ENCODE measurements around the gene ZNF343. TPM values are rescaled to one million over a fixed set of nuclear protein-coding genes. Genes with fewer than 3 reads are reported as not detected.

The ZNF343 gene
- total and polyA plus RNA-seq, 5 donors from 2014 or later: 2.5 to 4.8 (median 3.7) TPM

DNA sequence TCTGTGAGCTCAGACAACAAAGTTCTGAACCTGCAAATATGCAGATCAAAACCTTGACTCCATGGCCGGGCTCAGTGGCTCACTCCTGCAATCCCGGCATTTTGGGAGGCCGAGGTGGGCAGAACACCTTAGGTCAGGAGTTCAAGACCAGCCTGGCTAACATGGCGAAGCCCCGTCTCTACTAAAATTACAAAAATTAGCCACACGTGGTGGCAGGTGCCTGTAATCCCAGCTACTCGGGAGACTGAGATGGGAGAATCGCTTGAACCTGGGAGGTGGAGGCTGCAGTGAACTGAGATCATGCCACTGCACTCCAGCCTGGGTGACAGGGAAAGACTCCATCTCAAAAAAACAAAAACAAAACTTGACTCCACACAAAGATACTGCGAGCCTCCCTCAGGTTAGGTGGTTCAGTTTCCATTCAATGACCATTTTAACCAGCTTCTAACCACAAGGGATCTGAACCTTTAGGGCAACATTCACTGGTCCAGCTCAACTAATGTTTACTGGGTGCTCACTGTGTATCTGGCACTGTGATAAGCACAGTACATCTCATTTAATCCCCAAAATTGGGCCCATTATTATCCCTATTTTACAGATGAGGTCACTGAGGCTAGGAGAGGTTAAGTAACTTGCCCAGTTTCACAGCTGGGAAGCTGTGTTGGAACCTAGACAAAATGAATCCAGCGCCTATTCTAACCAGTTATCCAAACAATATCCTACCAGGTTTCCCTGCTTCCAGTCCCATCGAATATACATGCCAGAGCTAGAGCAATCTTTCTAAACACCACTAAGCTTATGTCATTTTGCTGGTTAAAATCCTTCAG lies 39.9 kb downstream of the ZNF343 start:
- H3K27me3 ChIP-seq (ENCODE audit: control insufficient read depth, insufficient read depth, low read length): no peaks in the 10 kb centered on the region

DNA sequence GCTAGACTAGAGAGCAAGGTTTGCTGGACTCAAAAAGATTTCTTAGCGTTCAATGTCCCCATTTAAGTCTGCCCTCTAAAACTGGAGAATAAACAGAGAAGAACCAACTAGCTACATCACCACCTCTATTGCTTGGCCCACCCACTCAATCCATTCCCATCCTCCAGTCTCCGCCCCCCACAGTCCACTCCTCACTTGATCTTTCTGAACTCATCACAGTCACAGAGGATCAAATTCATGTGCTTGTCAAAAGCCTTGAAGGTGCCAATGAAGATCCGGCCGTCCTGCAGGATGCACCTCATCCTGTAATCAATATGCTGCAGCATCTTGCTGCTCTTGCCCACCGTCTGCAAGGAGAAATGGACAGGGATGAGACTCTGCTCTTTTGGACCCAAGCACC lies 41.3 kb downstream of the ZNF343 start:
- Histone ChIP-seq H3K9me3 (ENCODE audit: control insufficient read depth in 2 of 2, low read length in 2 of 2) (no peaks in the 10 kb centered on the region), H3K27ac (ENCODE audit: insufficient read depth, low read length, poor library complexity, severe bottlenecking) (no peak overlapping the region), H3K36me3 (ENCODE audit: control insufficient read depth, insufficient read depth, low read length) (peaks cover 54% of the 10 kb centered on the region), H3K4me3 (ENCODE audit: low read depth, low read length) (no peak overlapping the region), H3K4me1 (ENCODE audit: control insufficient read depth, insufficient read depth, low read length, poor library complexity, severe bottlenecking) (peaks cover 25% of the 10 kb centered on the region), H3K27me3 (ENCODE audit: control insufficient read depth, insufficient read depth, low read length) (no peaks in the 10 kb centered on the region)
- peak overlapping the region in 1 of 3 donors; percentile 12 for H3K27ac Mint-ChIP-seq
- H3K4me3 Mint-ChIP-seq: peak overlapping the region in 2 of 4 donors; percentile 72 to 98
- H3K4me1 Mint-ChIP-seq: peaks cover 4 to 42% (median 36%) of the 10 kb centered on the region in 4 donors
- H3K36me3 Mint-ChIP-seq: peaks cover 49% of the 10 kb centered on the region
- H3K27me3 Mint-ChIP-seq: no peaks in the 10 kb centered on the region
- DNase-seq: no peak
- ATAC-seq (ENCODE audit: low read depth in 2 of 2): no peak
- no peaks in the 10 kb centered on the region for H3K9me3 Mint-ChIP-seq

More for the DNA sequence above, 39.9 kb downstream of the ZNF343 start:
- ATAC-seq (ENCODE audit: low read depth in 2 of 2): no peak
- Histone ChIP-seq H3K36me3 (ENCODE audit: control insufficient read depth, insufficient read depth, low read length) (peaks cover 40% of the 10 kb centered on the region), H3K9me3 (ENCODE audit: control insufficient read depth in 2 of 2, low read length in 2 of 2) (no peaks in the 10 kb centered on the region), H3K4me3 (ENCODE audit: low read depth, low read length) (peak overlapping the region; percentile 63), H3K4me1 (ENCODE audit: control insufficient read depth, insufficient read depth, low read length, poor library complexity, severe bottlenecking) (peaks cover 25% of the 10 kb centered on the region), H3K27ac (ENCODE audit: insufficient read depth, low read length, poor library complexity, severe bottlenecking) (peak overlapping the region; percentile 93)
- no peaks in the 10 kb centered on the region for H3K27me3 Mint-ChIP-seq
- DNase-seq: no peak
- H3K27ac Mint-ChIP-seq: peak overlapping the region in 1 of 3 donors; percentile 95
- H3K36me3 Mint-ChIP-seq: peaks cover 37% of the 10 kb centered on the region
- H3K9me3 Mint-ChIP-seq: no peaks in the 10 kb centered on the region
- H3K4me3 Mint-ChIP-seq: peak overlapping the region; percentile 66 to 98 (median 72)
- peaks cover 4 to 42% (median 36%) of the 10 kb centered on the region in 4 donors for H3K4me1 Mint-ChIP-seq

DNA sequence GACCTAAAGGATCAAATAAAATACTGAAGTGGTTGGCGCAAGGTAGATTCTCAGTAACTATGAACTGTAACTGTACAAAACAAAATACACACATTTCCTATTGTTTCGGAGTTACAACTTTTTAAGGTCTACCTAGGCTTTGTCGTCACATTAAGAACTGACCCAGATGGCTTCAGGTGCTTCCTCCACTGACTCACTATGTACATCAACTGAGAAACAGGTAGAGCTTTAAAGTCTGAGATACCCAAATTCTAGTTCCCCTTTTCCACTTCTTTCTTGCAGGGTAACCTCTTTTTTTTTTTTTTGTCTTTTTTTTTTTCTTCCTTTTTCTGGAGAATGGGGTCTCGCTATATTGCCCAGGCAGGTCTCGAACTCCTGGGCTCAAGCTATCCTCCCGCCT lies 43.6 kb downstream of the ZNF343 start:
- Mint-ChIP-seq H3K4me1 (peaks cover 4 to 31% (median 28%) of the 10 kb centered on the region in 4 donors), H3K9me3 (no peaks in the 10 kb centered on the region), H3K27me3 (no peaks in the 10 kb centered on the region), H3K4me3 (no peak overlapping the region), H3K36me3 (peaks cover 70% of the 10 kb centered on the region), H3K27ac (no peak overlapping the region)
- Histone ChIP-seq H3K27me3 (ENCODE audit: control insufficient read depth, insufficient read depth, low read length) (no peaks in the 10 kb centered on the region), H3K4me1 (ENCODE audit: control insufficient read depth, insufficient read depth, low read length, poor library complexity, severe bottlenecking) (peaks cover 19% of the 10 kb centered on the region), H3K9me3 (ENCODE audit: control insufficient read depth in 2 of 2, low read length in 2 of 2) (no peaks in the 10 kb centered on the region), H3K4me3 (ENCODE audit: low read depth, low read length) (no peak overlapping the region), H3K36me3 (ENCODE audit: control insufficient read depth, insufficient read depth, low read length) (peaks cover 77% of the 10 kb centered on the region), H3K27ac (ENCODE audit: insufficient read depth, low read length, poor library complexity, severe bottlenecking) (no peak overlapping the region)
- DNase-seq (no peak), ATAC-seq (ENCODE audit: low read depth in 2 of 2) (no peak)

DNA sequence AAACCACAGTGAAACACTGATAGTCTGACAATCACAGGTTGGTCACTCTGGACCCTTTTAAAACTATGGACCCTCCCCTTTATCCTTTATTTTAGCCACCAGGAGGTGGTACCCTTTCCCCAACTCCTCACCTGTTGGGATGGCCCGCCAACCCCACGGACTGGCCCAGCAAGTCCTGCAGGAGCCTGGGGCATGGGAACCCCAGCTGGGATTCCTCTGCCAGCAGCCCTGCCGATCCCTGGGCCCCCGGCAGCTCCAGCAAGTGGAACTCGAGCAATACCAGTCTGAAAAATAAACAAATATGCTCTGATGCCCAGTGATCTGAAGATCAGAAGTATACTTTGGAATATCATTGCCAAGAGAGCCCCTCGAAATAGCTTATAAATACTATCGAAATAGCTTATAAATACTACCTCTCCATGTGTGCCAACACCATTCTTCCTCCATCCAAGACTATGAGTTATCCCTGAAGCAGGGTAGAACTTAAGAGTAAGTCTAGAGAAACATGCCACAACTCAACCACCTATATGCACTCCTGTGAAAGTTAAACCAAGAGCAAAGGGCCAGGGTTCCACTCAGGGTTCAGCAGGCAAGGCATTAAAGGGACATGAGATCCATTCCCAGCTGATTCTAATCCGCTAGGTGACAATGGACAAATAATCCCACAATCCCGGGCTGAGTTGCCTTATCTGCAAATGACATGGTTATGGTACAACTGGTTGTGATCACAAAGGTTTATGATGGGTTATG lies 44.9 kb downstream of the ZNF343 start:
- ATAC-seq (ENCODE audit: low read depth in 2 of 2) (no peak), DNase-seq (no peak)
- no peaks in the 10 kb centered on the region for H3K9me3 ChIP-seq (ENCODE audit: control insufficient read depth in 2 of 2, low read length in 2 of 2)
- no peak overlapping the region for H3K4me3 ChIP-seq (ENCODE audit: low read depth, low read length)
- H3K27me3 ChIP-seq (ENCODE audit: control insufficient read depth, insufficient read depth, low read length): no peaks in the 10 kb centered on the region
- Mint-ChIP-seq H3K27me3 (no peaks in the 10 kb centered on the region), H3K9me3 (no peaks in the 10 kb centered on the region), H3K4me1 (peaks cover 0 to 24% (median 18%) of the 10 kb centered on the region in 4 donors), H3K4me3 (no peak overlapping the region), H3K27ac (peak overlapping the region in 1 of 3 donors; percentile 27), H3K36me3 (peaks cover 73% of the 10 kb centered on the region)
- H3K4me1 ChIP-seq (ENCODE audit: control insufficient read depth, insufficient read depth, low read length, poor library complexity, severe bottlenecking): peaks cover 7% of the 10 kb centered on the region
- H3K36me3 ChIP-seq (ENCODE audit: control insufficient read depth, insufficient read depth, low read length): peaks cover 90% of the 10 kb centered on the region
- no peak overlapping the region for H3K27ac ChIP-seq (ENCODE audit: insufficient read depth, low read length, poor library complexity, severe bottlenecking)

DNA sequence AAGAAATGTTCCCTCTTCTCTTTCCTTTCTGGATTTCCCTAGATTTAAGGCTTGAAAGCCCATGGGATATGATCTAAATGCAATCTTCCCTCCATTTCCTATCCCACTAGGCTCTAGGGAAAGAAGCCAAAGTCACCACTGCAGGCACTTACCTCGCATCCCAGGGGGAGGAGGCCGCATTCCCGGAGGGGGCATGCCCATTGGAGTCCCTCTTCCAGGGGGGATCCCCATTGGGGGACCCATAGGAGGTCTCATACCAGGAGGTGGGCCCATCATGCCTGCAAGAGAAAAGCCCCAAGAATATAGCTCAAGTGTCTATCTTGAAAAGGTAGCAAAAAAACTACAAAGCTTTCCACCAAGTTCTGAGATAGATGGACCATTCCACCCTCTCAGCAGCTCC lies 46.2 kb downstream of the ZNF343 start:
- peaks cover 69% of the 10 kb centered on the region for H3K36me3 Mint-ChIP-seq
- no peaks in the 10 kb centered on the region for H3K9me3 Mint-ChIP-seq
- H3K9me3 ChIP-seq (ENCODE audit: control insufficient read depth in 2 of 2, low read length in 2 of 2): no peaks in the 10 kb centered on the region
- H3K4me3 Mint-ChIP-seq: no peak overlapping the region
- H3K36me3 ChIP-seq (ENCODE audit: control insufficient read depth, insufficient read depth, low read length): peaks cover 93% of the 10 kb centered on the region
- no peak for ATAC-seq (ENCODE audit: low read depth in 2 of 2)
- no peak overlapping the region for H3K27ac ChIP-seq (ENCODE audit: insufficient read depth, low read length, poor library complexity, severe bottlenecking)
- no peak overlapping the region for H3K4me3 ChIP-seq (ENCODE audit: low read depth, low read length)
- H3K4me1 ChIP-seq (ENCODE audit: control insufficient read depth, insufficient read depth, low read length, poor library complexity, severe bottlenecking): no peaks in the 10 kb centered on the region
- H3K27ac Mint-ChIP-seq: peak overlapping the region in 1 of 3 donors; percentile 20
- H3K4me1 Mint-ChIP-seq: peaks cover 0 to 15% (median 5%) of the 10 kb centered on the region in 4 donors
- H3K27me3 ChIP-seq (ENCODE audit: control insufficient read depth, insufficient read depth, low read length): no peaks in the 10 kb centered on the region
- no peak for DNase-seq
- H3K27me3 Mint-ChIP-seq: no peaks in the 10 kb centered on the region

DNA sequence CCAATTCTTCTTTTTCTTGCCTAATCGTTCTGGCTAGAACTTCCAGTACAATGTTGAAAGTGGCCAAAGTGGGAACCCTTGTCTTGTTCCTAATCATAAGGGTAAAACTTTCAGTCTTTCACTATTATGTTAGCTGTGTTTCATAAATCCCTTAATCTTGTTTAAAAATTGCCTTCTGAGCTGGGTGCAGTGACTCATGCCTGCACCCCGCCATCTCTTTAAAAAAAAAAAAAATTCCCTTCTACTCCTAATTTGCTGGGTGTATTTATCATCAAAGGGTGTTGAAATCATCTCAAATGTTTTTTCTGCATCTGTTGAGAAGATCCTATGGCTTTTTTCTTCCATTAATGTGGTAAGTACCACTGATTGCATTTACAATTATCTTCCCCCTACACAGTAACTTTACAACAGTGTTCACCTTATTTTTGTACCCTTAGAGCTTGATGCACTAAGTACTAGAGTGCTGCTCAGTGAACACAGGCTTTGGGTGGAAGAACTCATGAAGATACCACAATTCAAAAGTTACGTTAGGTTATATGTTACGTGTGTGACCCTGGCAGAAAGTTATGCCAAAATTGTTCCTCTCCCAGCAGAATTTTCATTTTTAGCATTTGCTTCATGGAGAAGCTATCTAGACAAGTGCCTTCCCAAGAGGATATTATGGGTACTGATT lies 47.8 kb downstream of the ZNF343 start:
- H3K4me1 Mint-ChIP-seq: peaks cover 0 to 9% (median 0%) of the 10 kb centered on the region in 4 donors
- no peaks in the 10 kb centered on the region for H3K27me3 ChIP-seq (ENCODE audit: control insufficient read depth, insufficient read depth, low read length)
- no peak overlapping the region for H3K4me3 ChIP-seq (ENCODE audit: low read depth, low read length)
- DNase-seq: no peak
- H3K27me3 Mint-ChIP-seq: no peaks in the 10 kb centered on the region
- H3K4me3 Mint-ChIP-seq: no peak overlapping the region
- H3K36me3 ChIP-seq (ENCODE audit: control insufficient read depth, insufficient read depth, low read length): peaks cover 77% of the 10 kb centered on the region
- H3K9me3 Mint-ChIP-seq: no peaks in the 10 kb centered on the region
- no peaks in the 10 kb centered on the region for H3K9me3 ChIP-seq (ENCODE audit: control insufficient read depth in 2 of 2, low read length in 2 of 2)
- ATAC-seq (ENCODE audit: low read depth in 2 of 2): no peak
- no peak overlapping the region for H3K27ac ChIP-seq (ENCODE audit: insufficient read depth, low read length, poor library complexity, severe bottlenecking)
- H3K36me3 Mint-ChIP-seq: peaks cover 58% of the 10 kb centered on the region
- H3K4me1 ChIP-seq (ENCODE audit: control insufficient read depth, insufficient read depth, low read length, poor library complexity, severe bottlenecking): no peaks in the 10 kb centered on the region
- no peak overlapping the region for H3K27ac Mint-ChIP-seq

DNA sequence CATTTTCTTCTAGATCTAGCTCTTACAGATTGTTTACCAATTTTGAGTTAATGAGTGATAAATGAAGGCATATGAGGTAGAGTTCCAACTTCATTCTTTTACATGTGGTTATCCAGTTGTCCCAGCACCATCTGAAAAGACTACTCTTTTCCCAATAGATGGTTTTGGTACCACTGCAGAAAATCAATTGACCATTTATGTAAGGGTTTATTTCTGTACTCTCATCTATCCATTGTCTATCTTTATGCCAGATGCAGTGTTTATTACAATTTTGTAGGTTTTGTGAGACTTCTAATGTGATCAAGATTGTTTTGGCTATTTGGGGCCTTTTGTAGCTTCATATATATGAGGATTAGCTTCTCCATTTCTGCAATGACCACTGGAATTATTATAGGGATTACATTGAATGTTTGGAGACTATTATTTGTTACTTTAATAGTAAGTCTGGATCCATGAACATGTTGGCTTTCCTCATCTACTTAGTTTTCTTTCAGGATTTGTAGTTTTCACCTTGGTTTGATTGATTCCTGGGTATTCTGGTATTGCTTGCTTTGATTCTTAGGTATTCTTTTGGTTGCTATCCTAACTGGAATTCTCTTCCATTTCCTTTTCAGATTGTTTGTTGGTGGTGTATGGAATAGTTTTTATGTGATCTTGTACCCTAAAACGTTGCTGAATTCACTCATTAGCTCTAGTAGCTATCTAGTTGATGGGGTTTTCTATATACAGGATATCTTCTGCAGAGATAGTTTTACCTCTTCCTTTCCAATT lies 48.5 kb downstream of the ZNF343 start:
- H3K27ac Mint-ChIP-seq: no peak overlapping the region

More for the DNA sequence above, 48.5 kb downstream of the ZNF343 start:
- no peaks in the 10 kb centered on the region for H3K4me1 ChIP-seq (ENCODE audit: control insufficient read depth, insufficient read depth, low read length, poor library complexity, severe bottlenecking)
- no peaks in the 10 kb centered on the region for H3K27me3 ChIP-seq (ENCODE audit: control insufficient read depth, insufficient read depth, low read length)
- no peak overlapping the region for H3K4me3 ChIP-seq (ENCODE audit: low read depth, low read length)
- peaks cover 51% of the 10 kb centered on the region for H3K36me3 Mint-ChIP-seq
- DNase-seq: no peak
- peaks cover 0 to 9% (median 0%) of the 10 kb centered on the region in 4 donors for H3K4me1 Mint-ChIP-seq
- no peak overlapping the region for H3K27ac ChIP-seq (ENCODE audit: insufficient read depth, low read length, poor library complexity, severe bottlenecking)
- no peaks in the 10 kb centered on the region for H3K27me3 Mint-ChIP-seq
- no peak for ATAC-seq (ENCODE audit: low read depth in 2 of 2)
- no peaks in the 10 kb centered on the region for H3K9me3 ChIP-seq (ENCODE audit: control insufficient read depth in 2 of 2, low read length in 2 of 2)
- H3K9me3 Mint-ChIP-seq: no peaks in the 10 kb centered on the region
- H3K36me3 ChIP-seq (ENCODE audit: control insufficient read depth, insufficient read depth, low read length): peaks cover 70% of the 10 kb centered on the region
- H3K4me3 Mint-ChIP-seq: no peak overlapping the region
